ENCODE results near the gene ALDOB.

DNA sequence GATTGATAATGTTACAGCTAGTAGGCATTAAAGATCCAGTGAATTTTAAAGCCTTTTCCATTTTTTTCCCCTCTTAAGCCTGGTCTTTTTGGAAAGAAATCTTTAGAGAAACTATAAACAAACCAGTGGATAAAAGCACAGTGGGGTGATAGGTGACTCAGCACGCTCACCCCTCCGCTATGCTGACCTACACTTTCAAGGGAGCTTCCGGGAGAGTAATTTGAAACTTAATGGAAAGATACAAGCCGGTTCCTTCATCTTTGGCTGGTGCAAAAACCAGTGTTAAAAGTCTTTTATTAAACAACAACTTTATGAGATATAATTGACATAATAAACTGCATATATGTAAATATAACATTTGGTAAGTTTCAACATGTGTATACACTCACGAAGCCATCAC, 27.0 kb upstream of the ALDOB start:
- TF ChIP-seq, protein P1, sequence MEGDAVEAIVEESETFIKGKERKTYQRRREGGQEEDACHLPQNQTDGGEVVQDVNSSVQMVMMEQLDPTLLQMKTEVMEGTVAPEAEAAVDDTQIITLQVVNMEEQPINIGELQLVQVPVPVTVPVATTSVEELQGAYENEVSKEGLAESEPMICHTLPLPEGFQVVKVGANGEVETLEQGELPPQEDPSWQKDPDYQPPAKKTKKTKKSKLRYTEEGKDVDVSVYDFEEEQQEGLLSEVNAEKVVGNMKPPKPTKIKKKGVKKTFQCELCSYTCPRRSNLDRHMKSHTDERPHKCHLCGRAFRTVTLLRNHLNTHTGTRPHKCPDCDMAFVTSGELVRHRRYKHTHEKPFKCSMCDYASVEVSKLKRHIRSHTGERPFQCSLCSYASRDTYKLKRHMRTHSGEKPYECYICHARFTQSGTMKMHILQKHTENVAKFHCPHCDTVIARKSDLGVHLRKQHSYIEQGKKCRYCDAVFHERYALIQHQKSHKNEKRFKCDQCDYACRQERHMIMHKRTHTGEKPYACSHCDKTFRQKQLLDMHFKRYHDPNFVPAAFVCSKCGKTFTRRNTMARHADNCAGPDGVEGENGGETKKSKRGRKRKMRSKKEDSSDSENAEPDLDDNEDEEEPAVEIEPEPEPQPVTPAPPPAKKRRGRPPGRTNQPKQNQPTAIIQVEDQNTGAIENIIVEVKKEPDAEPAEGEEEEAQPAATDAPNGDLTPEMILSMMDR (IDR thresholded peaks at IDR 0.05): no peak
- TF ChIP-seq KDM1A (IDR thresholded peaks at IDR 0.05; ENCODE audit: low read depth) (no peak), POLR2A (IDR thresholded peaks at IDR 0.05; ENCODE audit: low read length) (no peak), RCOR1 (IDR thresholded peaks at IDR 0.05; ENCODE audit: low read depth, low read length) (no peak), CEBPB (IDR thresholded peaks at IDR 0.05) (no peak), MAFK (IDR thresholded peaks at IDR 0.05; ENCODE audit: partially characterized antibody) (no peak), JUNB (IDR thresholded peaks at IDR 0.05) (no peak), HEYL (CRISPR knock-in tag; IDR thresholded peaks at IDR 0.05) (no peak), USF2 (IDR thresholded peaks at IDR 0.05) (no peak), POLR2AphosphoS2 (conservative IDR thresholded peaks at IDR 0.05; ENCODE audit: low read length) (no peak), NR3C1 (IDR thresholded peaks at IDR 0.05) (no peak)
- TF ChIP-seq, protein P2, sequence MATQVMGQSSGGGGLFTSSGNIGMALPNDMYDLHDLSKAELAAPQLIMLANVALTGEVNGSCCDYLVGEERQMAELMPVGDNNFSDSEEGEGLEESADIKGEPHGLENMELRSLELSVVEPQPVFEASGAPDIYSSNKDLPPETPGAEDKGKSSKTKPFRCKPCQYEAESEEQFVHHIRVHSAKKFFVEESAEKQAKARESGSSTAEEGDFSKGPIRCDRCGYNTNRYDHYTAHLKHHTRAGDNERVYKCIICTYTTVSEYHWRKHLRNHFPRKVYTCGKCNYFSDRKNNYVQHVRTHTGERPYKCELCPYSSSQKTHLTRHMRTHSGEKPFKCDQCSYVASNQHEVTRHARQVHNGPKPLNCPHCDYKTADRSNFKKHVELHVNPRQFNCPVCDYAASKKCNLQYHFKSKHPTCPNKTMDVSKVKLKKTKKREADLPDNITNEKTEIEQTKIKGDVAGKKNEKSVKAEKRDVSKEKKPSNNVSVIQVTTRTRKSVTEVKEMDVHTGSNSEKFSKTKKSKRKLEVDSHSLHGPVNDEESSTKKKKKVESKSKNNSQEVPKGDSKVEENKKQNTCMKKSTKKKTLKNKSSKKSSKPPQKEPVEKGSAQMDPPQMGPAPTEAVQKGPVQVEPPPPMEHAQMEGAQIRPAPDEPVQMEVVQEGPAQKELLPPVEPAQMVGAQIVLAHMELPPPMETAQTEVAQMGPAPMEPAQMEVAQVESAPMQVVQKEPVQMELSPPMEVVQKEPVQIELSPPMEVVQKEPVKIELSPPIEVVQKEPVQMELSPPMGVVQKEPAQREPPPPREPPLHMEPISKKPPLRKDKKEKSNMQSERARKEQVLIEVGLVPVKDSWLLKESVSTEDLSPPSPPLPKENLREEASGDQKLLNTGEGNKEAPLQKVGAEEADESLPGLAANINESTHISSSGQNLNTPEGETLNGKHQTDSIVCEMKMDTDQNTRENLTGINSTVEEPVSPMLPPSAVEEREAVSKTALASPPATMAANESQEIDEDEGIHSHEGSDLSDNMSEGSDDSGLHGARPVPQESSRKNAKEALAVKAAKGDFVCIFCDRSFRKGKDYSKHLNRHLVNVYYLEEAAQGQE (IDR thresholded peaks at IDR 0.05): no peak
- TF ChIP-seq, protein P3, sequence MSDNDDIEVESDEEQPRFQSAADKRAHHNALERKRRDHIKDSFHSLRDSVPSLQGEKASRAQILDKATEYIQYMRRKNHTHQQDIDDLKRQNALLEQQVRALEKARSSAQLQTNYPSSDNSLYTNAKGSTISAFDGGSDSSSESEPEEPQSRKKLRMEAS (IDR thresholded peaks at IDR 0.05): no peak
- TF ChIP-seq, protein P4, sequence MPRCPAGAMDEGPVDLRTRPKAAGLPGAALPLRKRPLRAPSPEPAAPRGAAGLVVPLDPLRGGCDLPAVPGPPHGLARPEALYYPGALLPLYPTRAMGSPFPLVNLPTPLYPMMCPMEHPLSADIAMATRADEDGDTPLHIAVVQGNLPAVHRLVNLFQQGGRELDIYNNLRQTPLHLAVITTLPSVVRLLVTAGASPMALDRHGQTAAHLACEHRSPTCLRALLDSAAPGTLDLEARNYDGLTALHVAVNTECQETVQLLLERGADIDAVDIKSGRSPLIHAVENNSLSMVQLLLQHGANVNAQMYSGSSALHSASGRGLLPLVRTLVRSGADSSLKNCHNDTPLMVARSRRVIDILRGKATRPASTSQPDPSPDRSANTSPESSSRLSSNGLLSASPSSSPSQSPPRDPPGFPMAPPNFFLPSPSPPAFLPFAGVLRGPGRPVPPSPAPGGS (IDR thresholded peaks at IDR 0.05): no peak

Data from A549 (cell line).